ENCODE results near the gene TBC1D10A.

TBC1D10A gene

GRCh38 chr22:30356449-30357235, 29.9 kb upstream of the TBC1D10A start, which contains the start of the genes CCDC157 and SF3A1 (continued):
- no peak for TF ChIP-seq ZNF274 (IDR thresholded peaks at IDR 0.05; ENCODE audit: low read length)
- TF ChIP-seq ZNF274 (tag by site-specific recombination; IDR thresholded peaks at IDR 0.05; ENCODE audit: borderline replicate concordance) = no peak
- TF ChIP-seq ZNF16 (tag by site-specific recombination; IDR thresholded peaks at IDR 0.05; ENCODE audit: low read depth) = no peak
- TF ChIP-seq ZNF174 (tag by site-specific recombination; IDR thresholded peaks at IDR 0.05) = no peak
- TF ChIP-seq, protein P1, sequence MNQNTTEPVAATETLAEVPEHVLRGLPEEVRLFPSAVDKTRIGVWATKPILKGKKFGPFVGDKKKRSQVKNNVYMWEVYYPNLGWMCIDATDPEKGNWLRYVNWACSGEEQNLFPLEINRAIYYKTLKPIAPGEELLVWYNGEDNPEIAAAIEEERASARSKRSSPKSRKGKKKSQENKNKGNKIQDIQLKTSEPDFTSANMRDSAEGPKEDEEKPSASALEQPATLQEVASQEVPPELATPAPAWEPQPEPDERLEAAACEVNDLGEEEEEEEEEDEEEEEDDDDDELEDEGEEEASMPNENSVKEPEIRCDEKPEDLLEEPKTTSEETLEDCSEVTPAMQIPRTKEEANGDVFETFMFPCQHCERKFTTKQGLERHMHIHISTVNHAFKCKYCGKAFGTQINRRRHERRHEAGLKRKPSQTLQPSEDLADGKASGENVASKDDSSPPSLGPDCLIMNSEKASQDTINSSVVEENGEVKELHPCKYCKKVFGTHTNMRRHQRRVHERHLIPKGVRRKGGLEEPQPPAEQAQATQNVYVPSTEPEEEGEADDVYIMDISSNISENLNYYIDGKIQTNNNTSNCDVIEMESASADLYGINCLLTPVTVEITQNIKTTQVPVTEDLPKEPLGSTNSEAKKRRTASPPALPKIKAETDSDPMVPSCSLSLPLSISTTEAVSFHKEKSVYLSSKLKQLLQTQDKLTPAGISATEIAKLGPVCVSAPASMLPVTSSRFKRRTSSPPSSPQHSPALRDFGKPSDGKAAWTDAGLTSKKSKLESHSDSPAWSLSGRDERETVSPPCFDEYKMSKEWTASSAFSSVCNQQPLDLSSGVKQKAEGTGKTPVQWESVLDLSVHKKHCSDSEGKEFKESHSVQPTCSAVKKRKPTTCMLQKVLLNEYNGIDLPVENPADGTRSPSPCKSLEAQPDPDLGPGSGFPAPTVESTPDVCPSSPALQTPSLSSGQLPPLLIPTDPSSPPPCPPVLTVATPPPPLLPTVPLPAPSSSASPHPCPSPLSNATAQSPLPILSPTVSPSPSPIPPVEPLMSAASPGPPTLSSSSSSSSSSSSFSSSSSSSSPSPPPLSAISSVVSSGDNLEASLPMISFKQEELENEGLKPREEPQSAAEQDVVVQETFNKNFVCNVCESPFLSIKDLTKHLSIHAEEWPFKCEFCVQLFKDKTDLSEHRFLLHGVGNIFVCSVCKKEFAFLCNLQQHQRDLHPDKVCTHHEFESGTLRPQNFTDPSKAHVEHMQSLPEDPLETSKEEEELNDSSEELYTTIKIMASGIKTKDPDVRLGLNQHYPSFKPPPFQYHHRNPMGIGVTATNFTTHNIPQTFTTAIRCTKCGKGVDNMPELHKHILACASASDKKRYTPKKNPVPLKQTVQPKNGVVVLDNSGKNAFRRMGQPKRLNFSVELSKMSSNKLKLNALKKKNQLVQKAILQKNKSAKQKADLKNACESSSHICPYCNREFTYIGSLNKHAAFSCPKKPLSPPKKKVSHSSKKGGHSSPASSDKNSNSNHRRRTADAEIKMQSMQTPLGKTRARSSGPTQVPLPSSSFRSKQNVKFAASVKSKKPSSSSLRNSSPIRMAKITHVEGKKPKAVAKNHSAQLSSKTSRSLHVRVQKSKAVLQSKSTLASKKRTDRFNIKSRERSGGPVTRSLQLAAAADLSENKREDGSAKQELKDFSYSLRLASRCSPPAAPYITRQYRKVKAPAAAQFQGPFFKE (tag by site-specific recombination; IDR thresholded peaks at IDR 0.05; ENCODE audit: borderline replicate concordance) = no peak
- TF ChIP-seq IKZF3 (tag by site-specific recombination; IDR thresholded peaks at IDR 0.05) = no peak
- no peak for TF ChIP-seq TSHZ1 (tag by site-specific recombination; IDR thresholded peaks at IDR 0.05; ENCODE audit: borderline replicate concordance)
- TF ChIP-seq ZNF280C (tag by site-specific recombination; IDR thresholded peaks at IDR 0.05) = no peak
- TF ChIP-seq ZNF510 (tag by site-specific recombination; IDR thresholded peaks at IDR 0.05; ENCODE audit: insufficient replicate concordance) = no peak
- peak; percentile 56; the same call in 1 of the 2 replicates for TF ChIP-seq ZSCAN30 (tag by site-specific recombination; IDR thresholded peaks at IDR 0.05)
- TF ChIP-seq ZNF830 (tag by site-specific recombination; IDR thresholded peaks at IDR 0.05; ENCODE audit: low read depth) = no peak
- no peak for TF ChIP-seq GLI2 (tag by site-specific recombination; IDR thresholded peaks at IDR 0.05; ENCODE audit: borderline replicate concordance, low read depth)
- no peak for TF ChIP-seq HOXA7 (CRISPR knock-in tag; IDR thresholded peaks at IDR 0.05; ENCODE audit: borderline replicate concordance)
- no peak for TF ChIP-seq ZNF555 (tag by site-specific recombination; conservative IDR thresholded peaks at IDR 0.05)
- TF ChIP-seq ZNF660 (tag by site-specific recombination; IDR thresholded peaks at IDR 0.05) = peak; percentile 83
- peak; percentile 83; the same call in 1 of the 2 replicates for TF ChIP-seq ZFP37 (tag by site-specific recombination; IDR thresholded peaks at IDR 0.05)
- TF ChIP-seq ZNF391 (tag by site-specific recombination; IDR thresholded peaks at IDR 0.05; ENCODE audit: borderline replicate concordance, low read depth) = no peak
- TF ChIP-seq ZNF549 (tag by site-specific recombination; IDR thresholded peaks at IDR 0.05) = no peak
- no peak for TF ChIP-seq SCRT2 (tag by site-specific recombination; IDR thresholded peaks at IDR 0.05)
- no peak for TF ChIP-seq SCRT1 (tag by site-specific recombination; IDR thresholded peaks at IDR 0.05; ENCODE audit: borderline replicate concordance)
- no peak for TF ChIP-seq ZNF311 (tag by site-specific recombination; IDR thresholded peaks at IDR 0.05; ENCODE audit: borderline replicate concordance)
- no peak for TF ChIP-seq ZNF37A (tag by site-specific recombination; IDR thresholded peaks at IDR 0.05)
- TF ChIP-seq KLF1 (tag by site-specific recombination; IDR thresholded peaks at IDR 0.05) = peak; percentile 49; the same call in 1 of the 2 replicates
- no peak for TF ChIP-seq ZNF560 (tag by site-specific recombination; IDR thresholded peaks at IDR 0.05; ENCODE audit: borderline replicate concordance)
- no peak for TF ChIP-seq ZNF488 (tag by site-specific recombination; IDR thresholded peaks at IDR 0.05)
- no peak for TF ChIP-seq ZNF366 (tag by site-specific recombination; conservative IDR thresholded peaks at IDR 0.05)
